Right lobe of liver (tissue), 4 donors: ENCODE data around the gene BHLHA15.

Experiments
- CTCF ChIP-seq, 4 donors: fragments of 200-600 bp in 3 of 4; fragments of 450-650 bp in 1 of 4; IDR thresholded peaks; one replicate each; pipeline versions ENCODE4 v1.5.1 to v1.8.0; 2016 to 2022; ENCODE audit warnings: antibody characterized with exemption in 4 of 4, mild to moderate bottlenecking in 2 of 4
- POLR2A ChIP-seq: fragments of 450-650 bp; IDR thresholded peaks from one replicate; pipeline ENCODE4 v1.6.1; 2017; ENCODE audit warnings: antibody characterized with exemption, mild to moderate bottlenecking
- donor health status: DM: no; HTN: no; CAD: no.
- donor health status: DM: no; HTN: no; CAD: no.
- donor health status: DM: no; HTN: yes; CAD: no.

- TF ChIP-seq POLR2A: no peak
- no peak for TF ChIP-seq CTCF (IDR thresholded peaks at IDR 0.05)
Observed at GRCh38 chr7:98199131-98199530, 12.1 kb upstream of the BHLHA15 start.
